Fibroblast of the conjunctiva (primary cell): ENCODE results near the gene PIGT.

ENCODE experiments used
- DNase-seq: peaks from one replicate; pipeline ENCODE4 v3.0.0-alpha.2; 2010; ENCODE audit warnings: low read depth

Gene PIGT

GRCh38 chr20:45400346-45401031, 15.5 kb upstream of the PIGT start:
- no peak for DNase-seq

GRCh38 chr20:45402946-45403345, 13.0 kb upstream of the PIGT start:
- no peak for DNase-seq

- DNase-seq: no peak
Observed at GRCh38 chr20:45404438-45404837, 11.5 kb upstream of the PIGT start.

- DNase-seq: no peak
Observed at GRCh38 chr20:45405571-45406259, 10.2 kb upstream of the PIGT start.

GRCh38 chr20:45406260-45407066, 9.5 kb upstream of the PIGT start:
- DNase-seq: no peak

- no peak for DNase-seq
Observed at GRCh38 chr20:45407067-45407745, 8.7 kb upstream of the PIGT start.

GRCh38 chr20:45407783-45408645, 7.9 kb upstream of the PIGT start, which contains the start of gene DBNDD2:
DBNDD2 (plus strand) TSS chr20:45408289; CDS start chr20:45408468, 179 bp downstream.
- no peak for DNase-seq

GRCh38 chr20:45408646-45409213, 7.2 kb upstream of the PIGT start:
- no peak for DNase-seq

- no peak for DNase-seq
Observed at GRCh38 chr20:45409521-45410272, 6.2 kb upstream of the PIGT start.

GRCh38 chr20:45410887-45411286, 5.1 kb upstream of the PIGT start:
- no peak for DNase-seq

- no peak for DNase-seq
Observed at GRCh38 chr20:45412653-45413052, 3.3 kb upstream of the PIGT start.

- DNase-seq: no peak
Observed at GRCh38 chr20:45413479-45413878, 2.5 kb upstream of the PIGT start.

GRCh38 chr20:45416917-45417316, 976 bp downstream of the PIGT start:
- DNase-seq: no peak

- DNase-seq: peak; percentile 90
Observed at GRCh38 chr20:45419188-45420091, 3.5 kb downstream of the PIGT start.

- DNase-seq: no peak
Observed at GRCh38 chr20:45420125-45420524, 4.2 kb downstream of the PIGT start.

GRCh38 chr20:45423700-45424099, 7.8 kb downstream of the PIGT start:
- no peak for DNase-seq

- DNase-seq: no peak
Observed at GRCh38 chr20:45425561-45425960, 9.6 kb downstream of the PIGT start.

GRCh38 chr20:45426320-45427016, 10.5 kb downstream of the PIGT start:
- no peak for DNase-seq
